ENCODE results near the gene ATXN1.
"Not testable (repeated sequence)": the region's sequence is repeated elsewhere in the genome, so short reads cannot be mapped to it uniquely, and the experiment has no call there.

ATXN1 gene

DNA sequence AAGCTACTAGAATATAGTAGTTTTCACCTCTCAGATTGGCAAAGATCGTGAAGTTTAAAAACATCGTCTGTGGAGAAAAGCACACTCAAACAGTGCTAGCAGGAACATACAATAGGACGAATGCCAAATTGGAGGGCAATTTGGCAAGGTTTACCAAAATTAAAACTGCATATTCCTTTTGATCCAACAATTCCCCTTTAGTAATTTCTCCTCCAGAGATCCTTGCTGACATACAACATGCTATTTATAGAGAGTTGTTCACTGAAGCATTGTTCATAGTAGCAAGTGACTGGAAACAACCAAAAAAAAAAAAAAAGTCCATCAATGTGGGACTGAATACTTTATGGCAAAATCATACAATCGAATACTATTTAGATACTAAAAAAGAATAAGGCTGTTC lies 202.2 kb downstream of the ATXN1 start:
- in situ Hi-C loops (cut with HindIII; ENCODE audit: low sequenced_read_pairs) = no loop called here

DNA sequence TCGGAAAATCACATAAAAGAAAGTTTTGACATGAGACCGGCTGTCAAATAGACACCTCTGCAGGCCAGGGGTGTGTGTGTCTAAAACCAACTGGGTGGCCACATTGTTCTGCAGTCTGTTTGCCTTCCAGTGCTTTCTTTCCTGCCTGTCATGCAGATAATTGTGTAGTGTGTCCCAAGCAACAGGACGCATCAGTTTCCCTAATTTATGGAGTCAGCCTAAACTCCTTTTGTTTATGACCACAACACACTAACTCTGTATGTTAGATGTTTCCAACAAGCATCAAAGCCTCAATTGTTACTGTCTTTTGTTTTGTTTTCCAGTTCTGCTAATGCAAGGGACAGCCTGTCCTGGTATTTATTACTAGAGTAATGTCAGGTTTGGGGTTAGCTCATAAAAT lies 205.7 kb downstream of the ATXN1 start:
- in situ Hi-C loops (cut with HindIII; ENCODE audit: low sequenced_read_pairs) = no loop called here

DNA sequence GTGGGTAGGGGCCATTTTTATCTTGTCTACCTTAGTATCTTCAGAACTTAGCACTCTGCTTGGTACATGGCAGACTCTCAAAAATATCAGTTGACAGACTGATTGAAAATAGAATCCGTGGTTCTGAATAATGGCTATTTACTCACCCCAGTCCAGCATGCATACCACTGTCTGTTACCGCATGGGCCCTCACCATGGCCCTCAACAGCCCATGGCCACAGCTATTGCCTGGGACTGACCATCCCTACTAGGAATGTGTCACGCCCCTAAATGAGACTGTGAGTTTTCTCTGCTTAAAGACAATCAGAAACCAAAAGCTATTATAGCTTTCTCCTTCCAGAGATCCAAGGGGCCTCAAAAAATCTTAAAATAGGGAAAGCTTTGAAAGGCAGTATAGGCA lies 207.7 kb downstream of the ATXN1 start:
- in situ Hi-C loops (cut with HindIII; ENCODE audit: low sequenced_read_pairs) = no loop called here

DNA sequence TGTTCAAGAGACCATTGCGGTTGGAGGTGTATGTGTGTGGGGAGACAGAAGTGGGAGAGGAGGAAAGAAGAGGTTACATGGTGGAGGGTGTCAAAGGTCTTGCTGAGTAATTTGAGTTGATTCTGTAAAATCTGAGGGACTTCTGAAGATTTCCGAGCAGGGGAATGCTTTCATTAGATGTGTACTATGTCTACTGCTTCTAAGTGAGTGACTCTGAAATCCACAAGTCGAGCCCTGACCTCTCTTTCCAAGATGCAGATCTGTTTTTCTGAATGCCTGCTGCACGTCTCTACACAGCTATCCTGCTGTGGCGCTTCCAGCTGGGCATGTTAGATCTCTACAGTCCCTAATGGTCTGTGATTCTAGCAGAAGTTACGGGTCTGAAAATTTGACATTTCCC lies 209.8 kb downstream of the ATXN1 start:
- in situ Hi-C loops (cut with HindIII; ENCODE audit: low sequenced_read_pairs) = no loop called here

DNA sequence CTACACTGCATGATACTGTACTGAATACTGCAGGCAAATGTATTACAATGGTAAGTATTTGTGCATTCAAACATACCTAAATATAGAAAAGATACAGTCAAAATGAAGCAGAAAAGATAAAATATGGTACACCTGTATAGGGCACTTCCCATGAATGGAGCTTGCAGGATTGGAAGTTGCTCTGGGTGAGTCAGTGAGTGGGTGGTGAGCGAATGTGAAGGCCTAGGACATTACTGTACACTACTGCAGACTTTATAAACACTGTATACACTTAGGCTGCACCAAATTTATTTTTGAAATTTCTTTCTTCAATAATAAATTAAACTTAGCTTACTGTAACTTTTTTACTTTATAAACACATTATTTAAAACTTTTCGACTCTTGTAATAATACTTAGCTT lies 213.1 kb downstream of the ATXN1 start:
- in situ Hi-C loops (cut with HindIII; ENCODE audit: low sequenced_read_pairs) = no loop called here

DNA sequence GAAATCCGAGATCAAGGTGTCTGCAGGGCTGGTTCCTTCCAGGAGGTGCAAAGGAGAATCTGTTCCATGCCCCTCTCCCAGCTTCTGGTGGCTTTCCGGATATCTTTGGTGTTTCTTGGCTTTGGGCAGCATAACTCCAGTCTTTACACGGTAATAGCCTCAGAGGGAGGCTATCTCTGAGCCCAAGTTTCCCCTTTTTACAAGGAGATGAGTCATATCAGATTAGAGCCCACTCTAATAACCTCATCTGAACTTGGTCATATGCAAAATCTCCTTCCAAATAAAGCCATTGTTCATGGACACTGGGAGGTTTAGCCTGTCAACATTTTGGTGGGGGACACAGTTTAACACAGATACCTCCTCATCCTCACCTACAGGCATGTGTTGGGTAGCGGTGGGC lies 213.7 kb downstream of the ATXN1 start:
- in situ Hi-C loops (cut with HindIII; ENCODE audit: low sequenced_read_pairs) = no loop called here

DNA sequence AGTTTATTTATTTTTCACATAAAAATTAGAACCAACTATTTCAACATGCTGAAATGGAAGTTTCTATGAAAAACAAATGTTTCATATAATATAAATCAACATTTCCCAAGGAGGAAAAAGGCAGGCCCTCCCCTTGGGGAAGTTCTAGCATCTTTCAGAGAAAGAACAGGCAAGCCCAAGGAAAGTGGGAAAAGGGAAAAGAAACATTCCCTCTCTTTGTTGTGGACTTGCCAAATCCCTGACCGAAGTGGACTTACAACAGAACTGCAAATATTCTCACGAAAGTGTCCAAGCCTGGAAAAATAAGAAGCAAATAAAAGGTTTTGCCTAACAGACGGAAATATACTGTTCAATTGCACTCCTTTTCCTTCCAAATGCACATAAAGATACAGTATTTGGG lies 214.4 kb downstream of the ATXN1 start:
- in situ Hi-C loops (cut with HindIII; ENCODE audit: low sequenced_read_pairs) = no loop called here

DNA sequence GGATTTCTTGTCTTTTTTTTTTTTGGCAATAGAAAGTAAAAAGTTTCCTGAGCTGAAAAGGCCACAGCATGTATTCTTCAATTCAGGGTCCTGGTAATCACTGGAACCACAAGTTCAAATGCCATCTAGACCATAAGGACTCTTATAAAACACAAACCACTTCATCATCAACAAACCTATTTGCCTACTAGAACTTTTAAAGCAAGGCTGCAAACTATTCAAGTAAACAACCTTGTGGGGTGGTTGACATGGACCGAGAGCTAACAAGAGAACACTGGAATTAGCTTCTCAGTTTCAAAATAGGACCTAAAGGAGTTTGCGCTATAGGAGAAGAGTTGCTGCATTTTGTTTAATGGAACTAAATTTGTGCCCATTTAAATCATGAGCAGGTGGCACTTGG lies 215.9 kb downstream of the ATXN1 start:
- in situ Hi-C loops (cut with HindIII; ENCODE audit: low sequenced_read_pairs) = no loop called here

DNA sequence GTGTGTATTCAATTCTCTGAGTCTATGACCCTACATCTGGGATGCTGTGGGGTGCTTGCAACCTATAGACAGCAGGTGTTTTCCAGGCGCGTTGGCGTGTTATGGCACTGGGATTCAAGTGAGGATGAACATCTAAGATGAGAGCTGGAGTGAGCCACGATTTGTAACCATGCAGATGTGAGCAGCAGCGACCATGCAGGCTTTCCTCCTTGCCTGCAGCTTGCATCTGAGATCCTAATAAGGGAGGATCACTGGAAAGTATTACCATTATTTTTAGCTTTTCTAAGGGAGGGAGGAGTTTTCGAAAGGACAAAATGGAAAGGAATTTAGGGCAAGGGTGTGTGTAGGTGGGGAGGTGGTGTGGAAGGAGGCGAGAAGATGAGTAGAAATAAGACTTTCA lies 216.7 kb downstream of the ATXN1 start:
- in situ Hi-C loops (cut with HindIII; ENCODE audit: low sequenced_read_pairs) = no loop called here

DNA sequence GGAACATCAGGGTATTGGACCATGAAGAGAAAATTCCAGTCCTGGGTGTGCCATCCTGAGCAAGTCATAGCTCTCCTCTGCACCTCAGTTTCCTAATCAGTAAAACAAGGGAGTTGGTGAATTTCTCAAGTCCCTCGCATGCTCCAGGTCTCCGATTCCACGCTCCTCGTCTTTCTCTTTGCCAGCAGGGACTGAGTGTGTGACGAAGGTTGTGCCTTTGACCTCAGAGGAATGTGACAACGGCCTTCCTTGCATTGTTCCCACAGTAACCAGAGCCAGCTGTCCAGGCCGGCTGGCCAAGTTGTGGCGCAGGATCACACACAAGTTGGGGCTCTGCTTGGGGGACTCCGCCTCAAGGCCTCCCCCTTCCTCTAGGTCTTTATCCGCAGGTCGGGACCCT lies 217.3 kb downstream of the ATXN1 start:
- in situ Hi-C loops (cut with HindIII; ENCODE audit: low sequenced_read_pairs) = no loop called here

DNA sequence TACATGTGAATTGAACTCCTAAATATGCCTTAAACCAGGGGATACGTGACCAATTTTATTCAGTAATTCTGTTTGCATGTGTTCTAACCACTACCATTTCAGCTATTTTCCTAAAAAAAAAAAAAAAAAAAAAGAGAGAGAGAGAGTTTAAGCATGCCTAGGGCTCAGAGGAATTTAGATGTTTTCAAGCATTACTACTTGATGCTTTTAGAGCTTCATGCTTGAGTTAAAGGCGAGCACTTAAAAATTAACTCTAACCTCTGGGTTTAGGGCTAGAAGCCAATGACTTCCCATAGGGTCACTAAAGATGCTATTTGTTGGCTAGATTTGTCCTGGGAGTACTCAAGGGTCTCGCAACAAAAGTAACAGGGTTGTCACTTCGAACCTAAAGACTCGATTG lies 217.7 kb downstream of the ATXN1 start:
- in situ Hi-C loops (cut with HindIII; ENCODE audit: low sequenced_read_pairs) = no loop called here

DNA sequence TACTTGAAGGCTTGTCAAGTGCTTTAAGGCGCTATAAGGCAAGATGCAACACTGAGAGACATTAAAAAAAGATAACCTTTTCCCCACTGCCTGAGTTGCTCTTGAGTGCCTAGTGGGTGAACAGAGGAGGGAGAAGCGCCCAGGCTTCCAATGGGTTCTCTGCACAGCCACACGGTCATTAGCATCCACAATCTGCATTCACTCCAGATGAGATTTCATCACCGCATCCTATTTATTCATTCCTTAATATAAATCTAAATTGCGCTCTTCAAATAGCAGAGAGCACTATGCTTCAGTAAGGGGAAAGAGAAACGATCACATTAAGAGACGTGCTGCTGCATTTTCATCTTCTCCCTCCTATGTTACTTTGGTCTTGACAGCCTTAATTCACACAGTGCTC lies 219.2 kb downstream of the ATXN1 start:
- in situ Hi-C loops (cut with HindIII; ENCODE audit: low sequenced_read_pairs) = no loop called here

DNA sequence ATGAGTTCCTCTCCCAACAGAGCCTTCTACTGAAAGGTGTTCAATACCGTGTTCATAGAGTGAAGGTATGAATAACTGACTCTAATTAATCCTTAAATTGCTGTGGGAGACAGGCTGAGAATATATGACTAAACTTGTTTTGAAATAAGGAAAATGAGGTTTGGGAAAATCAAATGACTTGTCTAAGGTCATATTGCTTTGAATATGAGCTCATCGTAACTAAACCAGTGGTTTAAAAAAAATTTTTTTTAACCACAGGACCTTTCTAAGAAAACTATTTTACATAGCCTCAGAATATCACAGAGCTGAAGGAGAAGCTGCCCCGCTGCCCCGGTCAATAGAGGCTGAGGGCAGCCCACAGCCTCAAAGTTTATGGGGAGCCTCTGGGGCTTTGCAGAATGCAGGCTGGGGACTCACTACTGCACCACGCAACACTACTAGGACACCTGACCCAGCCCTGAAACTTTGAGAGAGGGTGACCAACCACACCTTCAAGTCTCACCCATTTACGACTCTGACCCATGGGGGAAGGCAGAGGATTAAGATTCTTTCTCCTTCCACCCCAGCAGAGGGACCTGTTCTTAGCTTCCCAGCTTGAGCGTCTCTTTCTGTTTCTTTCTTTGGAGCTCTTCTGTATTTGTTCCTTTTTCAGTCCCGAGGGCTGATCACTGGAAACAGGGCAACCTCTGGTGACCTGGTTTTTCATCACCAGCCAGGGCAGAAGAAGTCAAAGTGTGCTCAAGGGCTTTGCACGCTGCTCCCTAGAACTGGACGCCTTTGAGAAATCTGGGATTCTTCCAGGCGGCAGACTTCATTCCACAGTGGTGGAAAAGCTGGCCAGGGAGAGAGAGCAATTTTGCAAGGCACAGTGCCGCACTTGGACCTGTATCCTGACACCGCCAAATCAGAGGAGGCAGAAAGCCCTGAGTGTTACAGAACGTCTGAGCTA lies 220.2 kb downstream of the ATXN1 start:
- in situ Hi-C loops (cut with HindIII; ENCODE audit: low sequenced_read_pairs) = no loop called here

DNA sequence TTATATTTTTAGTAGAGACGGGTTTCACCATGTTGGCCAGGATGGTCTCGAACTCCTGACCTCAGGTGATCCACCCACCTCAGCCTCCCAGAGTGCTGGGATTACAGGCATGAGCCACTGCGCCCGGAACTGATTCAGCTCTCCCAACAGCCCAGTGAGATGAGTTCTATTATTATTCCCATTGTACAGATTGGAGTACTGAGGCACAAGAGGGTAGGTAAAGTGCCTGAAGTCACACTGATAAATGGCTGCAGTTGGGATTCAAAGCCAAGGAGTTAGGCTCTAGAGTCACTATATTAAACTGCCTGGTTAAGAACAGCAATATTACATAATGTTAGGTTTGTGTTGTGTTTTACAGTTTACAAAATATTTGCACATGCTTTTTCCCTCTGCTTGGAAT lies 220.9 kb downstream of the ATXN1 start:
- in situ Hi-C loops (cut with HindIII; ENCODE audit: low sequenced_read_pairs) = not testable (repeated sequence)

DNA sequence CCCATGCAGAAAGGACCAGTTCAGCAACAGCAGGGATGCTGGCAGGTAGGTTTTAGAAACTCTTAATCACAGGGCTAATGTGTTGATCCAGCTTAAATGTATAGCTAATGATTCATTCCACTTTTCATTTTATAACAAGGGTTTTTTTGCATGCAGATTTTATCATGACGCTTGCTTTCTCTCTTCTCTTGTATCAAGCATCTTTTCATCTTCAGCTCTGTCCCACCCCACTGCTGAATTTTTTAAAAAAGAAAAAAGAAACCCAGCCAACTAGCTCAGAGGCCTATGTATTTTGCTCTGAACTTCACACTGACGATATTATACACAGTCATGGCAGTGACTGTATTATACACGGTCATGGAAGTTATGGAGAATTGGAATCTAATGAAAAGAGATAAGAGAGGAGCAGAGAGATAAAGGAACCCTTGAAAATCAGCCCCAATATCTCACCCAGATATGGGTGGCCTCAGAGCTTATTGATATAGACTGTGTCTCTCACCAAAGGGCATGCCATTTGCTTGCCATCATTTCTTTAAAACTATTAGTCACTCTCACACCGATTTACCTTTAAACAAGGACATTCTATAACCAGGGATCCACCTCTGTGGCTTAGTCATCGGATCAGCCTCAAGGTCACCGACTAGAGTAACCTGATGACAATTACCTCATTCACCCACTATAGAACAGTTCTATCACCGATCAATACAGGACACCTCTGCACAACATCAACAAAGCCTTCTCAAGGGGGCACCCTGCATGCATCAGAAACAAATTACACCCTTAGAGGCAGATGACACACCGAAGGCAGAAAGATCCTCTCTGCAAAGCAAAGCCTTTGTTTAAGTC lies 222.0 kb downstream of the ATXN1 start:
- in situ Hi-C loops (cut with HindIII; ENCODE audit: low sequenced_read_pairs) = no loop called here

DNA sequence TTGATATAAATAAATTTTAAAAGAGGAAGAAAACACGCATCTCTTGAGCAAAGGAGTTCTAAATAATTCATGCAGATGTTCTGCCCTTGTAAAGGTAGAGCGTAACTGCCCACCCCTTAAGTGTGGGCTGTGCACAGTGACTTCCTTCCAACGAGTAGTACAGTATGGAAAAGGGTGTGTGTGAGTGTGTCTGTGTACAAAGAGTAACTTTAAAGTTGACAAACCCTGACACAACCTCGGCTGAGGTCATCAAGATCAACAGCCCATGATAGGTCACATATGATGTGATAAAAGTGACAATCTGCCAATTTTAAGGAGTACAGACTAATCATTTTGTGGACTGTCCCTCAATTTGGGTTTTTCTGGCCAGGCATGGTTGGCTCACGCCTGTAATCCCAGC lies 225.7 kb downstream of the ATXN1 start:
- in situ Hi-C loops (cut with HindIII; ENCODE audit: low sequenced_read_pairs) = no loop called here

DNA sequence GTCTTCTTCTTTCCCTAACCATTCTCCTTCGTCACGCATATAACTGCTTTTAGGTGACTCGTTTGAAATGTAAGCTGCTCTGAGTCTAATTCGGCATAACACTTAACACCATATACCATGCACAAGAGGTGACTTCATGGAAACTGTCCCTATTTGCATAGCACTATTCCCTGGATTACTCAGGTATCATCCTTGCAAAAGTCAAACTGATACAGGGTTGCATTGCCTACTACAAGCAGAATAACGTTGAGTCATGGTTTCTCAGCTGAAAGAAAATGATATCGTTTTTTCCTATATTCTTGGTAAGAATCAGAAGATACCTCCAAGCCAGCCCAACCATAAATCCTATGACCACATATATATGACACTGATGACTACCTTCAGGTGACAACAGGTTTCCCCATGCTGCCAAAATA lies 227.5 kb downstream of the ATXN1 start:
- in situ Hi-C loops (cut with HindIII; ENCODE audit: low sequenced_read_pairs) = no loop called here

DNA sequence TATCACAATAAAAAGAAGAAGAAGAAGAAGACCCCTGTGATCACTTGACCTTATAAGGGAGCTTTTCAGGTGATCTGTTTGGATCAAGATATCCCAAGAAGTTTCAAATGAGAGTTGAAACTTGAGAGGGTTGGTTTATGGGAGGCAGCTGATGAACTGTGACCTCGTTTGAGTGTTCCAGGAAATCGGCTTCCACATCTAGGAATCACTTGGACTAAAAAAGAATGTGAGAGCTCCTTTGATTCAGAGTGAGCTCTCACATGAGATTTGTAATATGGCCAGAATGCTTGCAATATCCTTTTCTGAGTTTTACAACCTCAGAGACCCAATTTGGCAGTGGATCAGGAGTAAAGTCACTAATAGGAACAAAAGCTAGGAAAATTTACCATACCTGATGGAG lies 228.1 kb downstream of the ATXN1 start:
- in situ Hi-C loops (cut with HindIII; ENCODE audit: low sequenced_read_pairs) = no loop called here

DNA sequence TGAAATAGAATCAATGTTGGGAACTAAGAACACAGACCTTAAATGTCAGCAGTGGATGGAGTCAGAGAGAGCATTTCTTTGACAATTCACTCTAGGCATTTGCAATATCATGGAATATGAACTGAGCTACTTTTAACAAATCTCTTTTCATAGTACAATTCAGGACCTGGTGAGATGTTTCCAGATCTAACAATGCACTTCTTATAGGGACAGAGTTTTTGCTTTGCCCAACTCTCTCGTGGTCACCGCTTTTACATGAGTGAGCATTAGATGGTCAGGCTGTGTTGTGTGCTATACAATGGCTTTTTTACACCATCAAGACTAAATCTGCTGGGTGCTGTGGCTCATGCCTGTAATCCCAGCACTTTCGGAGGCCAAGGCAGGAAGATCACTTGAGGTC lies 233.6 kb downstream of the ATXN1 start:
- in situ Hi-C loops (cut with HindIII; ENCODE audit: low sequenced_read_pairs) = no loop called here

DNA sequence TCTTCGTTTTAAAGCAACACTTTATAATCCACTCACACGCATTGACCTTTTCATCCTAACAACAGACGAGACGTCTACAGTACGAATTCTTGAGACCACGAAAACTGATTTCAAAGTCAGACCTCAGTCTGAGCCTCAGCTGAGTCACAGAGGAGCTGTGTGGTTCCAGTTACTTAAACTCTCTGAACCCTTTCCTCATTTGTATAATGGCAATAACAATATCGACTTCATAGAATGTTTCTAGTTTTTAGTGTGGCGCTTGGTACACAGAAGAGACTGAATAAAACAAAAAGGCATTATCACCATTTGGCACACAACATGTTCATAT lies 236.9 kb downstream of the ATXN1 start:
- in situ Hi-C loops (cut with HindIII; ENCODE audit: low sequenced_read_pairs) = no loop called here

DNA sequence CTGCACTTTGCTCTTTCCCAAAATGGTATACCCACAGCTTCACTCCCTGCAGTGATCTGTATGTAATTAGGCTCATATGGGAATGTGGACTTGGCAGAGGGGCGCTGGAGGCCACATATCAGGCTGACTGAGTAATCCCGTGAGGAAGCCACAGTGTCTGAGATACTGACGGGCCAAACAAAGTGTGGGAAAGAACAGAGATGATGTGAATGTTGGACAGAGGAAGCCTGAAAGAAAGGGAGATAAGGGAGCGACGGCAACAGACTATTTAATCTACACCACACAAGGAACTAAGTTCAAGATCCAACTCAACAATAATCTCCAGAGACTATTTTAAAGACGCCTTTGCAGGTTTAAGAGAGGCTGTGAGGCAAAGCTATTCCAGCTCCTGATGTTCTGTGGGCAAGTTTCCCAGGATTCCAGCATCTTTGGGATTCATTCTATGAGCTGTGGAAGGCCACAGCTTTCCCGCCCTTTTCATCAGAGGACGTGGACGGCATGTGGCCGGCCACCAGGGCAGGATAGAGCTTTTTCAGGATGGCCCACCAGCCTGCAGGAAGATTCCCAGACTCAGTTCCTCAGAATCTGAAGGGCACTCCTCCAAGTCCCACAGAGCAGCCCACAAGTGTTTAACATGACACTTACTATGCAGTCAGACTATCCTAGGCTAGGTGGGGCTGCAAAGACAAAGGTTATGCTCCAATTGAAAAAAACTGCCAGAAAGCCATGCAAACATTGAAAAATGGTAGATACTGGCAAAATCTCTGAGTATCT lies 237.5 kb downstream of the ATXN1 start:
- in situ Hi-C loops (cut with HindIII; ENCODE audit: low sequenced_read_pairs) = no loop called here
